Aorta (tissue), 5 donors: ENCODE measurements around the gene RHBDD1. TPM values are rescaled to one million over a fixed set of nuclear protein-coding genes. Genes with fewer than 3 reads are reported as not detected.

ENCODE experiments used
- ATAC-seq: fragments of 200-7000 bp; cut with Tn5 transposase; one replicate; pipeline ENCODE4 v1.9.1; 2022; ENCODE audit warnings: moderate library complexity; ENCODE audit not compliant: low FRiP score
- DNase-seq, 2 donors: peaks; one replicate each; pipeline ENCODE4 v3.0.0-alpha.2; 2020
- H3K27ac ChIP-seq, 2 donors: one replicate each; pipeline ENCODE4 v1.5.1; 2013; ENCODE audit warnings: low read length in 2 of 2, mild to moderate bottlenecking in 2 of 2, moderate library complexity in 2 of 2, control low read depth in 1 of 2, inconsistent platforms in 1 of 2, low read depth in 1 of 2
- H3K27me3 ChIP-seq, 2 donors: one replicate each; pipeline ENCODE4 v1.6.1; 2013; ENCODE audit warnings: control low read depth in 1 of 2, low read length in 1 of 2, mild to moderate bottlenecking in 1 of 2, moderate library complexity in 1 of 2; ENCODE audit not compliant: insufficient read depth in 2 of 2, control insufficient read depth in 1 of 2
- H3K36me3 ChIP-seq, 2 donors: one replicate each; pipeline ENCODE4 v1.6.1; 2013; ENCODE audit warnings: control low read depth in 1 of 2, low read length in 1 of 2, mild to moderate bottlenecking in 1 of 2; ENCODE audit not compliant: insufficient read depth in 2 of 2, control insufficient read depth in 1 of 2
- H3K4me1 ChIP-seq, 2 donors: one replicate each; pipeline ENCODE4 v1.6.1; 2013; ENCODE audit warnings: low read length in 2 of 2, control low read depth in 1 of 2, mild to moderate bottlenecking in 1 of 2, moderate library complexity in 1 of 2; ENCODE audit not compliant: insufficient read depth in 2 of 2, control insufficient read depth in 1 of 2
- H3K4me3 ChIP-seq, 2 donors: one replicate each; pipeline ENCODE4 v1.5.1; 2013; ENCODE audit warnings: low read length in 2 of 2, control low read depth in 1 of 2, mild to moderate bottlenecking in 1 of 2
- H3K9me3 ChIP-seq: one replicate; pipeline ENCODE4 v1.6.1; 2013; ENCODE audit warnings: mild to moderate bottlenecking, low read length; ENCODE audit not compliant: control insufficient read depth
- WGBS, 2 donors: extraction: QIAGEN DNeasy Blood & Tissue Kit; methylation state at CpG; one replicate each; pipeline ENCODE4 v1.1.7; 2013; 5-methylcytosine and 5-hydroxymethylcytosine counted together
- intact Hi-C, 2 donors: fragments of 100-400 bp; cut with DNase I; formaldehyde crosslinking; loops; one replicate each; pipeline versions ENCODE4 v1.14.2 to v1.15.0; 2022
- polyA plus RNA-seq, 2 donors: library from polyadenylated mRNA; stranded (reverse); fragments of 200-250 nt; gene quantifications; one replicate each; pipeline ENCODE4 v1.2.3, GENCODE V29; 2013
- total RNA-seq, 2 donors: library from RNA; stranded (reverse); fragmentation: NEBNext Ultra II Directional; extraction: Animal tissue kit (Norgen Biotek cat#: 25700); gene quantifications; one replicate each; pipeline ENCODE4 v1.2.1, GENCODE V29; 2021
- donor health status: healthy with polysubstance abuse.
- donor health status: Bipolar disorder and iron deficiency.
- donor health status: DM: no; HTN: no; CAD: no.
- donor health status: DM: no; HTN: no; CAD: no.
- donor health status: DM: yes; HTN: yes; CAD: no.

The RHBDD1 gene
- total and polyA plus RNA-seq, 4 donors = 6.0 to 39.2 (median 22.0) TPM

GRCh38 chr2:226797289-226797988 lies 38.4 kb upstream of the RHBDD1 start:
- WGBS, 2 donors = 98 to 99% methylated on average over 50 of the region's 50 CpGs
- Histone ChIP-seq H3K4me1 (no peaks in the 10 kb centered on the region), H3K4me3 (no peak overlapping the region), H3K27ac (no peak overlapping the region), H3K9me3 (no peaks in the 10 kb centered on the region), H3K27me3 (no peaks in the 10 kb centered on the region), H3K36me3 (no peaks in the 10 kb centered on the region)
- no peak for ATAC-seq
- intact Hi-C loops = loop anchor here (5.0 to 10.0 kb wide), 4 partner anchors 35 to 320 kb away; no protein-coding TSS in a partner anchor
- DNase-seq = peak; percentile 49 to 77

GRCh38 chr2:226797989-226798421 lies 37.8 kb upstream of the RHBDD1 start:
- 84 to 87% methylated on average over 23 of the region's 23 CpGs for WGBS, 2 donors
- Histone ChIP-seq H3K4me1 (no peaks in the 10 kb centered on the region), H3K36me3 (no peaks in the 10 kb centered on the region), H3K27ac (peak overlapping the region in 1 of 2 donors; percentile 71), H3K27me3 (no peaks in the 10 kb centered on the region), H3K4me3 (peak overlapping the region; percentile 48 to 79), H3K9me3 (no peaks in the 10 kb centered on the region)
- ATAC-seq (no peak), DNase-seq (peak in 1 of 2 donors; percentile 52)
- intact Hi-C loops = loop anchor here (2.0 to 10.0 kb wide), 5 partner anchors 36 to 321 kb away; no protein-coding TSS in a partner anchor

GRCh38 chr2:226798422-226799210 lies 37.2 kb upstream of the RHBDD1 start:
- peak overlapping the region; percentile 48 to 79 for H3K4me3 ChIP-seq
- DNase-seq (peak in 1 of 2 donors; percentile 64), ATAC-seq (peak; percentile 34)
- H3K27ac ChIP-seq = peak overlapping the region; percentile 54 to 71
- no peaks in the 10 kb centered on the region for H3K9me3 ChIP-seq
- H3K36me3 ChIP-seq = no peaks in the 10 kb centered on the region
- no peaks in the 10 kb centered on the region for H3K27me3 ChIP-seq
- intact Hi-C loops = loop anchor here (2.0 to 10.0 kb wide), 5 partner anchors 36 to 322 kb away; no protein-coding TSS in a partner anchor
- 7 to 9% methylated on average over 80 of the region's 80 CpGs for WGBS, 2 donors
- no peaks in the 10 kb centered on the region for H3K4me1 ChIP-seq

GRCh38 chr2:226799211-226799975 lies 36.5 kb upstream of the RHBDD1 start, which contains the start of gene IRS1:
Gene IRS1 (minus strand): TSS chr2:226799820. CDS start chr2:226798738, 1,082 bp downstream.
- Histone ChIP-seq H3K36me3 (no peaks in the 10 kb centered on the region), H3K9me3 (no peaks in the 10 kb centered on the region), H3K27ac (peak within 1 kb of the TSS; percentile 78 to 87), H3K4me3 (peak within 1 kb of the TSS; percentile 48 to 79), H3K27me3 (no peaks in the 10 kb centered on the region), H3K4me1 (no peaks in the 10 kb centered on the region)
- intact Hi-C loops = loop anchor here (2.0 to 10.0 kb wide), 5 partner anchors 37 to 323 kb away; no protein-coding TSS in a partner anchor
- 0% methylated on average over 58 to 82 of the region's 82 CpGs for whole genome bisulfite sequencing, 2 donors
- peak; percentile 78 for ATAC-seq
- DNase-seq = peak; percentile 83 to 92

- Histone ChIP-seq H3K4me1 (no peaks in the 10 kb centered on the region), H3K27me3 (no peaks in the 10 kb centered on the region), H3K36me3 (no peaks in the 10 kb centered on the region), H3K4me3 (peak overlapping the region; percentile 48 to 79), H3K9me3 (no peaks in the 10 kb centered on the region), H3K27ac (peak overlapping the region; percentile 78 to 87)
- ATAC-seq (no peak), DNase-seq (peak in 1 of 2 donors; percentile 62)
- WGBS, 2 donors = 2% methylated on average over 29 to 39 of the region's 39 CpGs
- intact Hi-C loops = loop anchor here (2.0 to 10.0 kb wide), 9 partner anchors 38 to 1128 kb away; no protein-coding TSS in a partner anchor
Observed at GRCh38 chr2:226799976-226800940, 35.6 kb upstream of the RHBDD1 start.

GRCh38 chr2:226800941-226801784 lies 34.7 kb upstream of the RHBDD1 start:
- DNase-seq = peak; percentile 88 to 95
- Histone ChIP-seq H3K27ac (peak overlapping the region; percentile 51 to 87), H3K27me3 (no peaks in the 10 kb centered on the region), H3K4me1 (no peaks in the 10 kb centered on the region), H3K36me3 (no peaks in the 10 kb centered on the region), H3K4me3 (peak overlapping the region; percentile 24 to 48), H3K9me3 (no peaks in the 10 kb centered on the region)
- 1 to 2% methylated on average over 33 of the region's 33 CpGs for WGBS, 2 donors
- intact Hi-C loops = loop anchor here (5.0 to 10.0 kb wide), 4 partner anchors 186 to 1129 kb away; no protein-coding TSS in a partner anchor
- ATAC-seq = peak; percentile 79

- Histone ChIP-seq H3K36me3 (no peaks in the 10 kb centered on the region), H3K27ac (no peak overlapping the region), H3K4me3 (no peak overlapping the region), H3K9me3 (no peaks in the 10 kb centered on the region), H3K27me3 (no peaks in the 10 kb centered on the region), H3K4me1 (no peaks in the 10 kb centered on the region)
- ATAC-seq = peak; percentile 39
- WGBS, 2 donors = 0 to 1% methylated on average over 4 of the region's 4 CpGs
- no peak for DNase-seq
- intact Hi-C loops = loop anchor here (2.0 to 10.0 kb wide), 6 partner anchors 182 to 1130 kb away; no protein-coding TSS in a partner anchor
Observed at GRCh38 chr2:226802573-226802972, 33.3 kb upstream of the RHBDD1 start.
